Measurements from ENCODE around the gene PCDH8. TPM values are rescaled to one million over a fixed set of nuclear protein-coding genes. Genes with fewer than 3 reads are reported as not detected.
A peak's percentile ranks its signal among the peaks of the same experiment; 100 is the strongest.

The PCDH8 gene
- total RNA-seq, 2 donors from 2014 or later = not detected

GRCh38 chr13:52849291-52850071 is 1.0 kb upstream of the PCDH8 start:
- H3K27me3 ChIP-seq = peaks cover 28 to 42% of the 10 kb centered on the region in 2 donors
- no peak overlapping the region for H3K27ac ChIP-seq
- H3K36me3 ChIP-seq = no peaks in the 10 kb centered on the region
- peaks cover 0 to 40% of the 10 kb centered on the region in 2 donors for H3K4me1 ChIP-seq
- H3K4me3 ChIP-seq = no peak overlapping the region
- no peak for TF ChIP-seq CTCF (IDR thresholded peaks at IDR 0.05)
- H3K9me3 ChIP-seq = no peaks in the 10 kb centered on the region
- DNase-seq (ENCODE audit: low spot score) = no peak

DNA sequence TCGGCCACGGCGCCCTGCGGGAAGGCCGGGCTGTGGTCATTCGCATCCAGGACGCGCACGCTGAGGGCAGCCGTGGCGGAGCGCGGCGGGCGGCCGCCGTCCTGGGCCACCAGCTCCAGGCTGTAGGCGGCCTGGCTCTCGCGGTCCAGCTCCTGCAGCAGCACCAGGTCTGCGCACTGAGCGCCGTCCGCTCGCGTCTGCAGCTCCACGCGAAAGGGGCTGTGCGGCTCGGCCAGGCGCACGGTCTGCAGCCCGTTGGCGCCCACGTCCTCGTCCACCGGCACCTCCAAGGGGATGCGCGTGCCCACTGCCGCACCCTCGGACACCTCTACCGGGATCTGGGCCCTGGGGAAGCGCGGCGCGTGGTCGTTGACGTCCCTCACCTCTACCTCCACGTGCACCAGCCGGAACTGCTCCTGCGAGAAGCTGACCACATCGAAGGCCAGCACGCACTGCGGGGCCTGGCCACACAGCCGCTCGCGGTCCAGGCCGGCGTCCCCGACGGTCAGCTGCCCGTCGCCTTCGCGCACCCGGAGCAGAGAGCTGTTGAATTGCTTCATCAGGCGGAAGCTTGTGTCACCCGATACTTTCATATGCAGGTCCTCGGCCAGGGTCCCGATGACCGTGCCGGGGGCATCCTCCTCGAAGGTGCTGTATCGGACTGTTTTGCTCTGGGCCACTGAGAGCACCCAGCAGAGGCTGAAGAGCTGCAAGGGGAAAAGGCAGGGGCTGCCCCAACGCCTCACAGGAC is 583 bp downstream of the PCDH8 start:
- Histone ChIP-seq H3K4me1 (peaks cover 0 to 40% of the 10 kb centered on the region in 2 donors), H3K9me3 (no peaks in the 10 kb centered on the region), H3K36me3 (no peaks in the 10 kb centered on the region), H3K27ac (no peak overlapping the region), H3K4me3 (no peak overlapping the region), H3K27me3 (peaks cover 28 to 44% of the 10 kb centered on the region in 2 donors)
- TF ChIP-seq CTCF (IDR thresholded peaks at IDR 0.05) = no peak
- DNase-seq (ENCODE audit: low spot score) = no peak

DNA sequence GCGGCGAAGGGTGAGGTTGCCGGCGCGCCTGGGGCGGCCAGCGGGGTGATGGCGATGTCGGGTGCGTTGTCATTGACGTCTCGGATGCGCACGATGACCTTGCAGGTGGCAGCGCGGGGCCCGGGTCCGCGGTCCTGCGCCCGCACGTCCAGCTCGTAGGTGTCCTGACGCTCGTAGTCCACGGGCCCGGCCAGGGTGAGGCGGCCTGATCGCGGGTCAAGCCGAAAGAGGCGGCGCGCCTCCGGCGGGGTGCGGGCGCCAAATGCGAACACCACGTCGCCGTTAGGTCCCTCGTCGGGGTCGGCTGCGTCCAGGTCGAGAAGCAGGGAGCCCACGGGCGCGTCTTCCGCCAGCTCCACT is 1.1 kb downstream of the PCDH8 start:
- no peak for DNase-seq (ENCODE audit: low spot score)
- no peak for TF ChIP-seq CTCF (IDR thresholded peaks at IDR 0.05)

GRCh38 chr13:52846567-52847321 is 1.7 kb downstream of the PCDH8 start:
- no peak for DNase-seq (ENCODE audit: low spot score)
- no peaks in the 10 kb centered on the region for H3K9me3 ChIP-seq
- H3K4me1 ChIP-seq = peaks cover 0 to 39% of the 10 kb centered on the region in 2 donors
- peaks cover 28 to 44% of the 10 kb centered on the region in 2 donors for H3K27me3 ChIP-seq
- H3K27ac ChIP-seq = no peak overlapping the region
- no peaks in the 10 kb centered on the region for H3K36me3 ChIP-seq
- H3K4me3 ChIP-seq = no peak overlapping the region
- peak; percentile 22 to 71 for TF ChIP-seq CTCF (IDR thresholded peaks at IDR 0.05)

More for the DNA sequence above, 1.1 kb downstream of the PCDH8 start:
- Histone ChIP-seq H3K4me3 (no peak overlapping the region), H3K9me3 (no peaks in the 10 kb centered on the region), H3K4me1 (peaks cover 0 to 40% of the 10 kb centered on the region in 2 donors), H3K27ac (no peak overlapping the region), H3K36me3 (no peaks in the 10 kb centered on the region), H3K27me3 (peaks cover 28 to 44% of the 10 kb centered on the region in 2 donors)

GRCh38 chr13:52845766-52846566 is 2.5 kb downstream of the PCDH8 start:
- H3K4me3 ChIP-seq = peak overlapping the region in 1 of 2 donors; percentile 22
- H3K27ac ChIP-seq = no peak overlapping the region
- no peaks in the 10 kb centered on the region for H3K36me3 ChIP-seq
- TF ChIP-seq CTCF (IDR thresholded peaks at IDR 0.05) = no peak
- peaks cover 28 to 44% of the 10 kb centered on the region in 2 donors for H3K27me3 ChIP-seq
- H3K4me1 ChIP-seq = peaks cover 0 to 31% of the 10 kb centered on the region in 2 donors
- no peaks in the 10 kb centered on the region for H3K9me3 ChIP-seq
- no peak for DNase-seq (ENCODE audit: low spot score)

Data from right atrium auricular region (tissue), 2 donors.